DND-41 (cell line): Measurements from ENCODE around the gene MACO1.

ENCODE experiments used
- EZH2 ChIP-seq: IDR thresholded peaks from 3 replicates; pipeline ENCODE4 v1.6.1; 2012; ENCODE audit warnings: borderline replicate concordance, low read depth, mild to moderate bottlenecking, moderate library complexity, low read length, inconsistent platforms; ENCODE audit not compliant: severe bottlenecking
- TF ChIP-seq, protein P1 (sequence below): IDR thresholded peaks from 2 replicates; pipeline ENCODE4 v1.5.1; 2012; ENCODE audit warnings: borderline replicate concordance, low read length, moderate library complexity, mild to moderate bottlenecking; ENCODE audit not compliant: poor library complexity, severe bottlenecking; ENCODE audit errors: extremely low read depth

DNA sequence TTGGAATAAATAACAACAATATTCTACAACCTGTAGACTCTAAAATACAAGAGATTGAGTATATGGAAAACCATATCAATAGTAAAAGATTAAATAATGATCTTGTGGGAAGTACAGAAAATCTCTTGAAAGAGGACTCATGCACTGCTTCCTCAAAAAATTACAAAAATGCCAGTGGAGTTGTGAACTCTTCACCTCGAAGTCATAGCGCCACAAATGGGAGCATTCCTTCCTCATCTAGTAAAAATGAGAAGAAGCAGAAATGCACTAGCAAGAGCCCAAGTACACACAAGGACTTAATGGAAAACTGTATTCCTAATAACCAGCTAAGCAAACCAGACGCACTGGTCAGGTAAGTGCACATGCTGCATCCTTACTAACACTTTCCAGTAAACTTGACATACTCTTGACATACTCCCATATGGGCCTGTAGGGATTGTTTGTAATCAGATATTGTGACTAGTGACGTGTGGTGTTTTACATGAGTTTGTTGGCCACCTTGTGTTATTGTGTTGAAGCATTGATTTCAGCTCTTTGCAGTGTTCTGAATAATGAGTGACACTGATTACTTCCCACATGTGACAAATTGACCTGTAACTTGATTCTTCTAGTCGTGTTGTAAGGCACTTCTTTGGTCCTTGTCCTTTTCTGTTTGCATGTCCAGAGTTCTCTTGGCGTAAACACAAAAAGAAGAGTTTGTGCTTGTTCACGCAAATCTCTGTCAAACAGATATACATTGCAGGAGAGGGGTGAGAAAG is 28.0 kb downstream of the MACO1 start:
- TF ChIP-seq, protein P1, sequence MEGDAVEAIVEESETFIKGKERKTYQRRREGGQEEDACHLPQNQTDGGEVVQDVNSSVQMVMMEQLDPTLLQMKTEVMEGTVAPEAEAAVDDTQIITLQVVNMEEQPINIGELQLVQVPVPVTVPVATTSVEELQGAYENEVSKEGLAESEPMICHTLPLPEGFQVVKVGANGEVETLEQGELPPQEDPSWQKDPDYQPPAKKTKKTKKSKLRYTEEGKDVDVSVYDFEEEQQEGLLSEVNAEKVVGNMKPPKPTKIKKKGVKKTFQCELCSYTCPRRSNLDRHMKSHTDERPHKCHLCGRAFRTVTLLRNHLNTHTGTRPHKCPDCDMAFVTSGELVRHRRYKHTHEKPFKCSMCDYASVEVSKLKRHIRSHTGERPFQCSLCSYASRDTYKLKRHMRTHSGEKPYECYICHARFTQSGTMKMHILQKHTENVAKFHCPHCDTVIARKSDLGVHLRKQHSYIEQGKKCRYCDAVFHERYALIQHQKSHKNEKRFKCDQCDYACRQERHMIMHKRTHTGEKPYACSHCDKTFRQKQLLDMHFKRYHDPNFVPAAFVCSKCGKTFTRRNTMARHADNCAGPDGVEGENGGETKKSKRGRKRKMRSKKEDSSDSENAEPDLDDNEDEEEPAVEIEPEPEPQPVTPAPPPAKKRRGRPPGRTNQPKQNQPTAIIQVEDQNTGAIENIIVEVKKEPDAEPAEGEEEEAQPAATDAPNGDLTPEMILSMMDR: no peak
- no peak for TF ChIP-seq EZH2
